ENCODE results near the gene TGFBI.

The TGFBI gene

DNA sequence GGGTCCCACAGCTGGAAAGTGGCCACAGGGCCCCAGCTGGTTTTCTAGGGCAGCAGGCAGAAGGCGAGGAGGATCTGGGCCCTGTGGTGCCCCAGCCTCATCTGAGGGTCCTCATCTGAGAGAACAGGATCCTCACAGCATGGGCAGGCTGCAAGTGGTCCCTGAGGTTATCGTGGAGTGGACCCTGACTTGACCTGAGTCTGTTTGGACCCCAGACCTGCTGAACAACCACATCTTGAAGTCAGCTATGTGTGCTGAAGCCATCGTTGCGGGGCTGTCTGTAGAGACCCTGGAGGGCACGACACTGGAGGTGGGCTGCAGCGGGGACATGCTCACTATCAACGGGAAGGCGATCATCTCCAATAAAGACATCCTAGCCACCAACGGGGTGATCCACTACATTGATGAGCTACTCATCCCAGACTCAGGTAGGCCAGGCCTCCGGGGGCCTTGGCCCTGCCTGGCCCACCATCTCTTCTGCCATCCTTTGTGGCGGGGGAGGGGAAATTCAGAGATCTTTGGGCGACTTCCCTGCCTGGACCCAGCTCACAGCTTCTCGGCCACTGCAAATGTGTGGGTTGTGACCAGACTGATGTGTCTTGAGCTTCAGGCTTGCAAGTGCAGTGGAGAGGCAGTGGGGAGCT lies 24.0 kb downstream of the TGFBI start:
- DNase-seq = no peak

- DNase-seq = no peak
Measured at GRCh38 chr5:136053336-136054141, 24.8 kb downstream of the TGFBI start.

DNA sequence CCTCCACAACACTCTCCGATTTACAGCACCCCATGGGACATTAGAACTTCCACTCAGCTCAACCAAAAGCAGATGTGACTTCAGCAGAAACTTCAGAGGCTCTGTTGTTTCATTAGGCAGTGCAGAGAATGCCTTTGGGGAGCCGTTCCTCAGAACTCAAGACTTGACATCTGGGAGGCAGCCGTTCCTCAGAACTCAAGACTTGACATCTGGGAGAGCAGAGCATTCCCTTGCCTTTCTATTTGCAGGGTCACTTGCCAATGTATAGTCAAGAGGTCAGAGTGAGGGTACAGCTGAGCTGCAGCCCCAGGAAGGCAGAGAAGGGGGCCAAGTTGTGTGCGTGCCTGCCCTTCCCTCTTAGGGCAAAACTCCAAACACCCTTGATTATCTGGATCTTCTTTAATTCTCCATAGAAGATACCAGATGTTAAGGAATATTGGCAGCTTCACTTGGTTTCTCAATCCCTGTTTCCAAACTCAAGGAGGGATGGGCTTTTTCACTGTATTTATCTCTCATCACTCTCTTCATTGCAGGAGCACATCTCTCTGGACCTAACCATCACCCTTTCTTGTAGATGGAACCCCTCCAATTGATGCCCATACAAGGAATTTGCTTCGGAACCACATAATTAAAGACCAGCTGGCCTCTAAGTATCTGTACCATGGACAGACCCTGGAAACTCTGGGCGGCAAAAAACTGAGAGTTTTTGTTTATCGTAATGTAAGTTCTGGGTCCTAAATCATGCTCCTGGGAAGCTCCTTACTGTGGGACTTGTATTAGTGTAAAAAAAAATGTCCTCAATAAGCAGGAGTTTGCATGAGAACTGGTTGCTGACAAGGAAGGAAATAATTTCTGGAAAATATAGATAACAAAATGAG lies 25.6 kb downstream of the TGFBI start:
- no peak for DNase-seq

DNA sequence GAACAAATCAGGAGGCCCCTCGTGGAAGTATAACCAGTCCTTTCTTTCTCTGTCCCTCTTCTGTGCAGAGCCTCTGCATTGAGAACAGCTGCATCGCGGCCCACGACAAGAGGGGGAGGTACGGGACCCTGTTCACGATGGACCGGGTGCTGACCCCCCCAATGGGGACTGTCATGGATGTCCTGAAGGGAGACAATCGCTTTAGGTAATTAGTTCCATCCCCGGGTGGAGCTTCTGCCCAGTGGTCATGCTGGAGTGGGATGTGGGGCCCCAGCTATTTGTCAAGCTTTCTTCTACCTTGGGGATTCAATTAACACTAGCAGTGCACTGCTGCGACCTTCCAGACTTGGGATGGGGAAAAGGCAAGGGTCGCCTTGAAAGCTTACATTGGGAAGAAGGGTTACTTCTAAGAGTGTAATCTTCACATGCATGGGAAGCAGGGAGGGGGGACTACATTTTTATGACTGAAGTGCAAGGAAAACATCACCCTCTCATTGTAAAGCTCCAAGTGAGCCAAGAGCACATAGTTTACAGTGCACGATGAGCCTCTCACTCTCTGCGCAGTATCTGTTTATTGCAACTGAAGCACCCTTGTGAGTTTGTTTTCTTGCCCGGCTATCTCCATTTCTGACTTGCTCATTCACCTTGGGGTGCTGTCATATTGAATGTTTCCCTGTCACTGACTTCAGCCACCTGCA lies 27.0 kb downstream of the TGFBI start:
- no peak for DNase-seq

DNA sequence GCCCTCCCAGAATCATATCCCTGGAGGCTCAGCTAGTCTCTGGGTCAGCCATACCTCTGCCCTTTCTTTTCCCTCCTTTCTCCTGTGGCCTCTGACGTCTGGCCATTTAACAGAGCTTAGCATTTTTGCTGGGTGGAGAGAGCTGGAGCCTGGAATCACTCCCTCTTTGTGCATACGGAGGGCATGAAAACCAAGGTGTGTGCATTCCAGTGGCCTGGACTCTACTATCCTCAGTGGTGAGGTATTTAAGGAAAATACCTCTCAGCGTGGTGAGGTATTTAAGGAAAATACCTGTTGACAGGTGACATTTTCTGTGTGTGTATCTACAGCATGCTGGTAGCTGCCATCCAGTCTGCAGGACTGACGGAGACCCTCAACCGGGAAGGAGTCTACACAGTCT lies 27.5 kb downstream of the TGFBI start:
- no peak for DNase-seq

DNA sequence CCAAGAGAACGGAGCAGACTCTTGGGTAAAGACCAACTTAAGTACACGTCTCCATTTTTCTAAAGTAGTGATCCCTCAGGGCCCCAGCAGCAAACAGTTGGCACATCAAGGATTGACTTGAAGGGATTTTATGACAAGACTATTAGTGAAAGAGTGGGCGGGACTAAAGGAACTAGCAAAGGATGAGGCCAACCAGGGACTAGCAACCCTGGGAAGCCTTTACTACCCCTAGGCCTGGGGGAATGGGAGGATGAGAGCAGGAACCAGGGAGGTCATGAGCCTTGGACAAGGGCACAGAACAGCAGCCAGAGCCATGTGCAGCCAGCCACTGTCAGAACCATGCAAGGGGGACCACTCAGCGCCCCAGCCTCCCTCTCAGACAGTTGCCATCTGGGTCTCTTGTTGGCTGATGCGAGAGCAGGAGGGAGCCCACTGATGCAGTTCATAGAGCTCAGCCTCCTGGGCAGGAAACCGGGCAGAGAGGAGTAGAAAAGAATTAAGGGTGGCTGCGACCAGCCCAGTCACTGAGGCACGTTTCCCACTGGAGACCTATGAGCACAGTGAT lies 28.1 kb downstream of the TGFBI start:
- DNase-seq = no peak

GRCh38 chr5:136057401-136058038 lies 28.7 kb downstream of the TGFBI start:
- no peak for DNase-seq

DNA sequence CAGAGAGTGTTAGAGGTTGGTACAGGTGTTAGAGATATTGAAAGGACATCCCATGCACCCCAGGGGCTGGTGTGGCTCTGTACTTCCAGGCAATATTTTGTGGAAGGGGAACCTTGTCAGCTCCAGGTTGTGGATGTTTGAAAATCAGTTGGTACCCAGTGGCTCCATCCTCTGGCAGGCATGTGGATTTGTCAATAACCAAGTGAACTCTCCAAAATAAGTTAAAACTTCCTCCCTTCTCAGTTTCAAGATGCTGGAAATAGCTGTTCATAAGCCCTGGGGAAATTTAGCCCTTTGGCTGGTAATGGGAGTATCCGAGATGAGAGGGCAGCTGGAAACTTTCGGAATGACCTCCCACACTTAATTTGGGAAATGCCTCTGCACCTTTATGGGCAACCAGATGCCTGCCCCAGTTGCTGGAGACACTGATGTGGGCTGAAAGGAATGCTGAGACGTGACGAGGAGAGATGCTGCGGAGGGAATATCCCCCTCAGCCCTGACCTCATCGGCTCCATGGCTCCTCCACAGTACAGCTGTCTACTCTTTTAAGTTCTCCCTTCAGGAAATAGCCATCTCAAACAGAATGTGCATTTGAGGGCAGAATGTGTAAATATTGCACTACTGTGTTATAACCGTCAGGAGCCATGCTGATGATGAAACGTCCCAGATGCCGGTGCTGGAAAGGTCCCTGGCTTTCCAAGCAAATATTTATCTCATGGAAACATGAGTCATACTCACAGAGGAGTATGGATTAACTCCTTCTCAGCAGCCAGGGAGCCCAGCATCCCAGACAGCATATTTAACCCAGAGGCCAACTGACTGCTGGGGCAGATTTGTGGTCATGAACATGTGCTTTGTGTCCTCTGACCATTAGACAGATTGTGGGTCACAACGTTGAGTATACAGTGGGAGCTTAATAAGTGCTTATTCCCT lies 29.5 kb downstream of the TGFBI start:
- no peak for DNase-seq

DNA sequence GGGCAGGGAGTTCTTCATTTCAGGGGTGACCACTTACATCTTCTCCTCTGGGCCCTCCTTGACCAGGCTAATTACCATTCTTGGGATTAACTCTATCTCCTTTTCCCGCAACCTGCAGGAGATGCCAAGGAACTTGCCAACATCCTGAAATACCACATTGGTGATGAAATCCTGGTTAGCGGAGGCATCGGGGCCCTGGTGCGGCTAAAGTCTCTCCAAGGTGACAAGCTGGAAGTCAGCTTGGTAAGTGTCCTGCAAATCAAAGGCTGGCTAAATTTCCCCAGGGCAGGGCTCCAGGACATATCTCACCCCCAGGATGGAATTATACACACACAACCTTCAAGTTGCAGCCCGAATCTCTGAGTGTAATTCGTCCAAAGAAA lies 30.2 kb downstream of the TGFBI start:
- no peak for DNase-seq

DNA sequence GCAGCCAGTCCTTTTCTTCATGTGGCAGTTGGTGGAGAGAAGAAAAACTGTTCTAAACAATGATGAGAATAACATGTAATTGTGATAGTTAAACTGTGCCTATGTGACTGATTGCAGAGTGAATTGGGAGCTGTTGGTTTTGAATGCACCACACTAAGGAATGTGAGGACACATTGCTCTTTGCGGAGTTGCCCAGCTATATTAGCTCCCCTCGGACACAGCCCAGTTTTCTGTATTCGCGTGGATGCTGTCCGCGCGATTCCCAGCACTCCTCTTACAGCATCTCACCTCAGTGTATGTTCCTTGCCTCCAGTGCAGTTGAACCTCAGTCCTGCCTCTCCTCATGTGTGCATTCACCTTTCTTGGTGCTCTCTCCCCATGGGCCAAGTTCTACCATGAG lies 32.2 kb downstream of the TGFBI start:
- DNase-seq = no peak

DNA sequence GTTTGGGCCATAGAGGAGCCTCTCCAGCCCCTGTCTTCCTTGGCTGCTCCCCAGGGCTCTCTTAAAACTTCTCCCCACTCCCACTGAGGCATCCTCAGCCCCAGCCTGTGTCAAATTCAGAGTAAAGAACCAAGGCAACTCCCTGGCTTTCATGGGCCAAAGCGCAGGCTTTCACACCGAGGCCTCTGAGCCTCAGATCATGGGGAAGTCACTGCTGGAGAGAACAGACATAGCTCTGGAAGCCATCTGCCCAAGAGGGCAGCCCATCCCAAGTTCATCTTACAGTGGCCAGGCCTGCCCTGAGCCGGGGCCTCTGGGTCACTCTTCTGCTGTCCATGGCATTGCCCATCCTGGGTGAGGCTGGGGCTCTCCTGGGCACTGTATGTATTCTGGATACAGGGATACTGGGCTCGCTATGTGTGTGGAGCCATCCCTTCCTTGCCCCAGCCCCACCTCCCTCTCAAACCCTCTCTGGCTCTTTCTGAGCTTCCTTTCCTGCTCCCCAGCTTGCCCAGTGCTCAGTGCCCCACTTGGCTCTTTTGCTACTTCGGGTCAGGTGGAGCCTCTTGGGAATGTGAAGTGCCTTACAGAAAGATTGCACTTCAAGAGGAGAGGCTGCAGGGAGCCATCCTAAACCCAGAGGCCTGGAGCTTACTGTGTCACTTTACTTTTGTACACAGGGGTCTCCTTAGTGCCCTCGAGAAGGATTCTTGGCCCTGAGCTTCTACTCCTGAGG lies 33.0 kb downstream of the TGFBI start:
- no peak for DNase-seq

- DNase-seq = peak; percentile 2
Measured at GRCh38 chr5:136062366-136063274, 33.8 kb downstream of the TGFBI start.

DNA sequence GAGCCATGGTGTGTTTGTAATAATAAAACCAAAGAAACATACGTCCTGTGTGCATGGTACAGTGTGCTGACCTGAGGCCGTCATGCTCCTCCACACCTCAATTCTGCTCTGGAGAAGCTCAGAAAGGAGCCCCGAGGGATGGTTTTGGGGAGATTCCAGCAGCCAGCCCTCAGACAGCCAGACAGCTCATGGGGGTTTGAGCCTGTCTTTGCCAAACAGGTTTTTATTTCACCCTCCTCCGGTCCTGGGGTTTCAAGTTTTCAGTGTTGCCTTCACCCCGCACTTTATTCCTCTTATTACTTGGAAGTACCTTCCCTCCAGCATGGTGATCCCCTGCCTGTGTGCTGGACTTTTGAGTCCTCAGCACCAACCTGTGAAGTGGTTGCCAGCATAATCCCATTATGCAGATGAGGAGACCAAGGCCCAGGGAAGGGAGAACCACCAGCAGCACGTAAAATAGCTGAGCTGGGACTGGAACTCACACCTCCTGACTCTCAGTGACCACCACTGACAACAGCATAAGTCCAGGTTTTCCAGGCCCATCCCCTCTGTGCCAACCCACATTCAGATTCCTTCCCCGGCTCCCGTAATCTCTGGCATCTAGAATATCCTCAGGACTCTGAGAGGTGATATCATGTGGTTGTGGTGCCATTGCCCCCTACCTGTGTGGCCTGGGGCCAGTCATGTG lies 35.1 kb downstream of the TGFBI start:
- DNase-seq = no peak

- no peak for DNase-seq
Measured at GRCh38 chr5:136064510-136064909, 35.7 kb downstream of the TGFBI start.

DNA sequence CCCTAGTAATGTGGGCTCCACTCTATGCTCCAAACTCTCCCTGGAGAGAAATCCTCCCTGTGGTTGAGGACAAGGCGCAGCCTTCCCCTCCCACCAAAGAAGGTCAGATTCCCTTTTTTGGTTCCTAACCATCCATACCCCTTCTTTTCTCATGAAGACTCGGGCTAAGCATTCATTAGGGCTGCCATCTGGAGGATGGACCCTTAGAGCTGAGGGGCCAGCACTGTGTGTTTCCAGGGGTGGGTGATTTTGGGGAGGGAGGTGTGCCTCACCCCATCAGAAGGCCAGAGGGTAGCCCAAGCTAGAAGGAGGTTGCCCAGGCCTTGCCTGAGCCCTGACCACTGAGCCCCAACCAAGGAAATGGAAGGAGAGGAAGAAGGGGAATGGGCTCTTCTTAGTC lies 36.8 kb downstream of the TGFBI start:
- no peak for DNase-seq

DNA sequence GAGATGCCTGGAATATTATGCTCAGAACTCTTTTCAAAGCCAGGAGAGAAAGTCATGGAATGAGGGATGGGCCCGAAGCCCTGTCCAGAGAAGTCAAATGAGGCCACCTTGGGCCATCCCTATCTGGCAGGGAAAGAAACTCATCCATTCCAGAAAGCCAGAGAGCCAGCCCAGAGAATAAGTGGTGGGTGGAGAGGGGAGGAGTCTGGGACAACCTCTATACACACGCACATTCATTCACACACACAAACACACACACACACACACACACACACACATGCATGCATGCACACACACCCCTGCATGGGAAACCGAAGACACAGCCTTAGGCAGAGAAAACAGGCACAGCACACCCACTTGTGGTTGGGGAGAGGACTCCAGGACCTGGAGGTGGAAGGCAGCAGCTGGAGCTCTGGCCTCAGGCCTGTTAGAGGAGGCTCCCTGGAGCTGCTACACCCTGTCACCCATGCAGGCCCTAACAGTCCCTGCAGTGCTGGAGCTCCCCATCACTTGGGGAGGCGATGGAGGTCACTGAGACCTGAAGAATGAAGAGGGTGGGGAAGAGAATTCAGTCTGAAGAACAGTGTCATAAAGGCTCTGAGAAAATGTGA lies 38.0 kb downstream of the TGFBI start:
- no peak for DNase-seq

- no peak for DNase-seq
Measured at GRCh38 chr5:136067422-136067821, 38.6 kb downstream of the TGFBI start.
